ENCODE data around the gene PCDH18. TPM values are rescaled to one million over a fixed set of nuclear protein-coding genes. Genes with fewer than 3 reads are reported as not detected.

Gene PCDH18
- total RNA-seq, 2 experiments from 2014 or later = 0.18 to 0.38 TPM

DNA sequence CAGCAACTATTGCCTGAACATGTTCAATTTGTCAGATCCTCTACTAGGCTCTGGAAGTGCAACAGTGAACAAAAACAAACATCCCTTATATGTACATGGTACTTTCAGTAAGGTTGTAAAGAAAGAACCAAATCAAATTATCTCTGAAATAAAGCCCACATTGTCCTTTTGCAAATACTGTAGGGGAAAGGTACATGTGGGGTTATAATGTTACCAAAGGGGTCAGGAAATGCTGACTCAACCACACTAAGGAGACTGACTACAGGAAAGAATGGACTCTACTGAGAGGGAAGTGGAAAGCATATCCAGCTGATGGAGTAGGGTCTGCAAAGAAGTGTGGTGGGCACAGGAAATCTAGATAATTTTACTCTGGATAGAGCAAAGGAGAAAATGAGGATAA, 61.5 kb downstream of the PCDH18 start:
- DNase-seq = no peak
- ChIA-PET POLR2A (no interaction called here), CTCF (no interaction called here)
- no peaks in the 10 kb centered on the region for H3K36me3 Mint-ChIP-seq (ENCODE audit: low read depth)
- H3K4me1 Mint-ChIP-seq = no peaks in the 10 kb centered on the region
- no peaks in the 10 kb centered on the region for H3K27me3 Mint-ChIP-seq
- H3K9me3 Mint-ChIP-seq = peaks cover 11% of the 10 kb centered on the region
- H3K4me3 Mint-ChIP-seq = no peak overlapping the region
- H3K27ac Mint-ChIP-seq = no peak overlapping the region
